Measurements from ENCODE around the gene KCNK10. TPM values are rescaled to one million over a fixed set of nuclear protein-coding genes. Genes with fewer than 3 reads are reported as not detected.

Gene KCNK10
- total RNA-seq, 1 donor = not detected

DNA sequence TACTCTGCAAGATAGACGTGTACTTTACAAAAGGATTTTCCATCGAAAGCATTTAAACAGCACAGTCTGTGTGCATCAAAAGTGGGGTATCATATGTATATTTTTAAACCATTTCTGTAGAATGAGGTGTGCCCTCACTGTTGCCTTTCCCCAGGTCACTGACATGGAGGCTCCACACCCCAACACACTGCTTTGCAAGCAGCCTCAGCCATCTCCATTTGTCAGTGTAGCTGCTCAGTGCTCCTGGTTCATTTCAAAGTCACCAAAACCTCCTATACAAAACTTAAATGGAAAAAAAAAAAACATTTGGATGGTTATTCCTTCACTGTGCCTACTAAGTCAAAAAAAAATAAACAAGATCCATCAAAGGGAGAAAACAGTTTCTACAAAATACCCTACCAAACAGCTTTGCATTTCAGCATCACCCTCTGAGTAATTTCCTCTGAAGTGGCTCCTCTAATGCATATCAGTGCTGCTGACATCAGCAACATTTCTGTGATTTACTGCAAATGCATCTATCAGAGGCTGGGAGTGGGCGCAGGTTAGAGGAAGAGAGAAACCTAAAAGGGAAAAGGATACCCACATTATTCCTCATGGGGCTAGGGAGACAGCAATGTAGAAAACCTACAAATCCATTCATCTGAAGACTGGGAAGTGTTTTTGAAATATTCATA is 46.0 kb downstream of the KCNK10 start:
- H3K4me3 ChIP-seq (ENCODE audit: low read depth, low read length) = no peak overlapping the region
- no peak for DNase-seq (ENCODE audit: low read depth)
- TF ChIP-seq, protein P1, sequence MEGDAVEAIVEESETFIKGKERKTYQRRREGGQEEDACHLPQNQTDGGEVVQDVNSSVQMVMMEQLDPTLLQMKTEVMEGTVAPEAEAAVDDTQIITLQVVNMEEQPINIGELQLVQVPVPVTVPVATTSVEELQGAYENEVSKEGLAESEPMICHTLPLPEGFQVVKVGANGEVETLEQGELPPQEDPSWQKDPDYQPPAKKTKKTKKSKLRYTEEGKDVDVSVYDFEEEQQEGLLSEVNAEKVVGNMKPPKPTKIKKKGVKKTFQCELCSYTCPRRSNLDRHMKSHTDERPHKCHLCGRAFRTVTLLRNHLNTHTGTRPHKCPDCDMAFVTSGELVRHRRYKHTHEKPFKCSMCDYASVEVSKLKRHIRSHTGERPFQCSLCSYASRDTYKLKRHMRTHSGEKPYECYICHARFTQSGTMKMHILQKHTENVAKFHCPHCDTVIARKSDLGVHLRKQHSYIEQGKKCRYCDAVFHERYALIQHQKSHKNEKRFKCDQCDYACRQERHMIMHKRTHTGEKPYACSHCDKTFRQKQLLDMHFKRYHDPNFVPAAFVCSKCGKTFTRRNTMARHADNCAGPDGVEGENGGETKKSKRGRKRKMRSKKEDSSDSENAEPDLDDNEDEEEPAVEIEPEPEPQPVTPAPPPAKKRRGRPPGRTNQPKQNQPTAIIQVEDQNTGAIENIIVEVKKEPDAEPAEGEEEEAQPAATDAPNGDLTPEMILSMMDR (IDR thresholded peaks at IDR 0.05; ENCODE audit: insufficient read depth, low read length) = no peak

DNA sequence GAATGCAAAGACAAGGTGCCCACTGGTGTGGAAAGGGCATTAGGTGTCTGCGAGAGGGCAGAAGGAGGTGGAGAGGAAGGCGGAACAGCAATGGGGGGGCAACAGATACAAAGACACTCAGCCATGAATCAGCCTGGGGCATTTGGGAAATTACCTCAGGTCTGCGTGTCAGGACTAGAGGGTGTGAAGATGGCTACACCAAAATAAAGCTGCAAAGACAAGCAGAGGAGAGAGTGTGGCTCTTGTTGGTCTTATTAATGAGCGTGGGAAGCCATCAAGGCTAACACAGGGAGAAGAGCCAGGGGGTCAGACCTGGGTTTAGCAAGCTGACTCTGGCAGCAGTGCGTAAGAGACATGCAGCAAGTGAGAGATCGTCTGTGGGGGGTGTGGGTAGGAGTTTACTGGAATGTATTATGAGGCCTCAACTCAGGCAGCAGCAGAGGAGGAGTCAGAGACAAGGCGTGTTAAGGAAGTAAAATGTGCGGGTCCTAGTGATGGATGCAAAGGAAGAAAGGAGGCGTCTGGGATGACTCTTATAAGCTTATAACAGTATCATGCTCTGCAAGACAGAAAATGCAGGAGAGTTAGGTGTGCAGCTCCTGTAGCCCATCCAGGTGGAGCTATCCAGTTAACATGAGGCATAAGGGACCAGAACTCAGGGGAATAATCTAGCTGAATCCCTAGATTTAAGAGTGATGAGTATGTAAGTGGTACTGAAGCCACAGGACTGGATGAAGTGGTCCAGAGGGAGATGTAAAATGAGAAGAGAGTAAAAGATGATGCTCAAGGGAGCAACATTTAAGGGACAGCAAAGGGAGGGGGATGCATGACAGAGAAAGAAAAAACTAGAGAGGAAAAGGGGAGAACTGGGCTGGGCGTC is 50.4 kb downstream of the KCNK10 start:
- TF ChIP-seq, protein P1 (IDR thresholded peaks at IDR 0.05; ENCODE audit: insufficient read depth, low read length) = no peak
- no peak for DNase-seq (ENCODE audit: low read depth)
- no peak overlapping the region for H3K4me3 ChIP-seq (ENCODE audit: low read depth, low read length)

DNA sequence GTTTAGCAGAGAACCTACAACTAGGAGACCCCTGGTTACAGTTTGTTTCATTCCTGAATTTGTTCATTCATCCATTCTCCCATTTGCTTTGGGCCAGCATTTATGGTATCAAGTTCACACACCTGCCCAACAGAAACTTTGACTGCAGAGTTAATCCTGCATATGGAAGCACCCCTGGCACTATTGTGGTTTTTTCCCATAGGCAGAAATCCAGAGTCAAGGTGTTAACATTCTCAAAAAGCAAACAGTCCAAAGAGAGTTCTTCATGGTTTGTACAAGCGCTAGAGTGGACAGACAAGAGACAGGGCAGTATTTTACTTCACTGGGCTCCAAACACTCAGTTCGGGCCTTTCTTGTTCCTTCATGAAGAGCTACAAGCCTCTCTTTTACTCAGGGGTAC is 51.9 kb downstream of the KCNK10 start:
- DNase-seq (ENCODE audit: low read depth) = no peak

DNA sequence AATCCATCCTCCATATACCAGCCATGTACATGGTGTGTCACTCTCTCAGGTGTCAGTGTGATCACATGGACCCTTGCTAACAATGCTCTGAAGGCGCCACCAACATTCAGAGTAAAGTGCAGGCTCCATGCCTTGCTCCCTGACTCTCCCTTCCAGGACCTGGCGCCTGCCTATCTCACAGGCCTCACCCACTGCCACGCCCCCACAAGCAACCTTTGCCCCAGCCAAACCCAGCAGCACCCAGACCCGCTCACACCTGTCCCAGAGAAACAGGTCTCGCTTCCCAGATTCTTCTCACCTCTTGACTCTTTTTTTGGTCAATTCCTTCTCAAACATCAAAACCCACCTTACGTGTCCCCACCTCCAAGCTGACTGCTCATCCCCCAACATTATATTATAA is 52.3 kb downstream of the KCNK10 start:
- no peak for DNase-seq (ENCODE audit: low read depth)
- TF ChIP-seq, protein P1 (IDR thresholded peaks at IDR 0.05; ENCODE audit: insufficient read depth, low read length) = no peak
- no peak overlapping the region for H3K4me3 ChIP-seq (ENCODE audit: low read depth, low read length)

More for the DNA sequence above, 51.9 kb downstream of the KCNK10 start:
- no peak overlapping the region for H3K4me3 ChIP-seq (ENCODE audit: low read depth, low read length)
- TF ChIP-seq, protein P1 (IDR thresholded peaks at IDR 0.05; ENCODE audit: insufficient read depth, low read length) = no peak

DNA sequence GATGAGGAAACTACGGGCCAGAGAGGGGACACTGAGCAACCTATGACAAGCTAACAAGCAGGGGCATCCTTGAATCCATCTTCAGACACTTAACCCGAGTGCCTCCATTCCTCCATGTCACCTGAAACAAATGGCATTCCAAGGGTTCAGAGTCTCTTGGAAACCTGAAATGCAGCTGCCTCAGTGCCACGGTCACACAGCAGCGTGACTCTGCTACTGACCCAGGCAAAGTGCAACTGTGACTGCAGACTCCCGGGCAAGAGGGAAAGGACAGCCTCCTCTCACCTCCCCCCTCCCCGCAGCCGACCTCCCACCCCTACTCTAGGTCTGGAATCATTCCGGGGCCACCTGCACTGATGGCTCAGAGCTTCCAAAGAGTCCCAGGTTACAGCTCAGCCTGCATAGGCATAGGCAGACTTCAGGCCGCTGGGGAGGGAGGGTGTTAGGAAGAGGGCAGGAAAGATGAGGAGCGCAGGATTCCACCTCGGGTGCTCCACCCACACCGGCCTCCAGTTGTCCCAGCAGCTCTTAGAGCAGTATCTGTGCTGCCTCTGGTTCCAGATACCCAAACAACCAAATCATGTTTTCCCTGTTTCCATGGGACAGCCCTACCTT is 53.2 kb downstream of the KCNK10 start:
- TF ChIP-seq, protein P1 (IDR thresholded peaks at IDR 0.05; ENCODE audit: insufficient read depth, low read length) = no peak
- H3K4me3 ChIP-seq (ENCODE audit: low read depth, low read length) = no peak overlapping the region
- no peak for DNase-seq (ENCODE audit: low read depth)

- no peak overlapping the region for H3K4me3 ChIP-seq (ENCODE audit: low read depth, low read length)
- DNase-seq (ENCODE audit: low read depth) = no peak
- TF ChIP-seq, protein P1 (IDR thresholded peaks at IDR 0.05; ENCODE audit: insufficient read depth, low read length) = no peak
Observed at GRCh38 chr14:88266474-88266873, 56.6 kb downstream of the KCNK10 start.
